AG09309 (cell line): ENCODE data around the gene KRTAP4-5.
"Not testable (repeated sequence)": the region's sequence is repeated elsewhere in the genome, so short reads cannot be mapped to it uniquely, and the experiment has no call there.

Experiments
- DNase-seq: peaks from one replicate; pipeline ENCODE4 v3.0.0-alpha.2; 2010; ENCODE audit warnings: low read depth
- H3K4me3 ChIP-seq: 2 replicates; pipeline ENCODE4 v1.5.1; 2011; ENCODE audit warnings: mild to moderate bottlenecking, low read depth, low read length, moderate library complexity; ENCODE audit not compliant: control insufficient read depth
- TF ChIP-seq, protein P1 (sequence below): IDR thresholded peaks from 2 replicates; pipeline ENCODE4 v1.5.1; 2011; ENCODE audit warnings: mild to moderate bottlenecking, low read depth, low read length, inconsistent platforms; ENCODE audit not compliant: insufficient read depth, control insufficient read depth; ENCODE audit errors: missing control alignments

KRTAP4-5 gene

DNA sequence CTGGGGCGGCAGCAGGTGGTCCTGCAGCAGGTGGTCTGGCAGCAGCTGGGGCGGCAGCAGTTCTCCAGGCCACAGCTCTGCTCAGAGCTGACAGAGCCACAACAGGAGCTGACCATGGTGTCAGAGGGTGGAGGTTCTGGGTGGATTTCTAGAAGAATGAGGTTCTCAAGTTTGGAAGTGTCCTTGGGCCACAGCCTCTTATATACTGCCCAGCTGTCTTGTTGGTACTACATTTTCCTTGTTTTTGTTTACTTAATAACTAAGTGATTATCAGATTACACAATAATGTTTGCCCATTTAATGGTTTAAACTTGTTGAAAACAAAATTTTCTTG, at the start of gene KRTAP4-5:
KRTAP4-5 (minus strand) TSS at position 174 of the 334 bp plus-strand sequence; CDS start at position 116, 58 bp downstream.
- no peak within 1 kb of the TSS for H3K4me3 ChIP-seq
- TF ChIP-seq, protein P1, sequence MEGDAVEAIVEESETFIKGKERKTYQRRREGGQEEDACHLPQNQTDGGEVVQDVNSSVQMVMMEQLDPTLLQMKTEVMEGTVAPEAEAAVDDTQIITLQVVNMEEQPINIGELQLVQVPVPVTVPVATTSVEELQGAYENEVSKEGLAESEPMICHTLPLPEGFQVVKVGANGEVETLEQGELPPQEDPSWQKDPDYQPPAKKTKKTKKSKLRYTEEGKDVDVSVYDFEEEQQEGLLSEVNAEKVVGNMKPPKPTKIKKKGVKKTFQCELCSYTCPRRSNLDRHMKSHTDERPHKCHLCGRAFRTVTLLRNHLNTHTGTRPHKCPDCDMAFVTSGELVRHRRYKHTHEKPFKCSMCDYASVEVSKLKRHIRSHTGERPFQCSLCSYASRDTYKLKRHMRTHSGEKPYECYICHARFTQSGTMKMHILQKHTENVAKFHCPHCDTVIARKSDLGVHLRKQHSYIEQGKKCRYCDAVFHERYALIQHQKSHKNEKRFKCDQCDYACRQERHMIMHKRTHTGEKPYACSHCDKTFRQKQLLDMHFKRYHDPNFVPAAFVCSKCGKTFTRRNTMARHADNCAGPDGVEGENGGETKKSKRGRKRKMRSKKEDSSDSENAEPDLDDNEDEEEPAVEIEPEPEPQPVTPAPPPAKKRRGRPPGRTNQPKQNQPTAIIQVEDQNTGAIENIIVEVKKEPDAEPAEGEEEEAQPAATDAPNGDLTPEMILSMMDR = no peak
- no peak for DNase-seq

DNA sequence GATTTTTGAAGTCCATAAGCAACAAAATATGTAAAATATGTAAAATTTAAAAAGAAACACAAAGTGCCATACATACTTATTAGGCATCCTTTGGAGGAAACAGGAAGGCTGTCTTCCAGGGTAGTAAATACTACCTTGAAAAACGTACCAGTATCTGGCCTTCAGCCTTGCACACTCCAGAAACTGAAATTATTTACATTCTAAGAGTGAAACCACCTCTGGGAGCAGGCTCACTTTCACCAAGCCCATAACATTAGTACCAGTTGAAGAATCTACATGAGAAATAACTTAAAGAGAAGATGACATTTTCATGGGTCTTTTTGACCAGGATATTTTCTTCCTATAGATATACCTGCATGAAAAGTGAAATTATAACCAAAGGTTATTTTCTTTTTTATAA, 46.4 kb upstream of the KRTAP4-5 start:
- no peak overlapping the region for H3K4me3 ChIP-seq
- TF ChIP-seq, protein P1 = no peak
- no peak for DNase-seq

DNA sequence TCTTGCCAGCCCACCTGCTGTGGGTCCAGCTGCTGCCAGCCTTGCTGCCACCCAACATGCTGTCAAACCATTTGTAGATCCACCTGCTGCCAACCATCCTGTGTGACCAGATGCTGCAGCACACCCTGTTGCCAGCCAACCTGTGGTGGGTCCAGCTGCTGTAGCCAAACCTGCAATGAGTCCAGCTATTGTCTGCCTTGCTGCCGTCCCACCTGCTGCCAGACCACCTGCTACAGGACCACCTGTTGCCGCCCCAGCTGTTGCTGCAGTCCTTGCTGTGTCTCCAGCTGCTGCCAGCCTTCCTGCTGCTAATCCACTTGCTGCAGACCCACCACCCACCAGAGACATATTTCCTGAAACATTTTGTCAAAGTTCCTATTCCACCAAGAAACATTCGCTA, 40.7 kb upstream of the KRTAP4-5 start:
- H3K4me3 ChIP-seq = no peak overlapping the region
- DNase-seq = no peak
- TF ChIP-seq, protein P1 = no peak

DNA sequence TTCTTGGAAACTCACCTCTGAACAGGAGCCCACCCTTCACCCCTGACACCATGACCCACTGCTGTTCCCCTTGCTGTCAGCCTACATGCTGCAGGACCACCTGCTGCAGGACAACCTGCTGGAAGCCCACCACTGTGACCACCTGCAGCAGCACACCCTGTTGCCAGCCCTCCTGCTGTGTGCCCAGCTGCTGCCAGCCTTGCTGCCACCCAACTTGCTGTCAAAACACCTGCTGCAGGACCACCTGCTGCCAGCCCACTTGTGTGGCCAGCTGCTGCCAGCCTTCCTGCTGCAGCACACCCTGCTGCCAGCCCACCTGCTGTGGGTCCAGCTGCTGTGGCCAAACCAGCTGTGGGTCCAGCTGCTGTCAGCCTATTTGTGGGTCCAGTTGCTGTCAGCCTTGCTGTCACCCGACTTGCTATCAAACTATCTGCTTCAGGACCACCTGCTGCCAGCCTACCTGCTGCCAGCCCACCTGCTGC, 40.3 kb upstream of the KRTAP4-5 start, which contains the start of gene KRTAP9-1:
KRTAP9-1 (plus strand) TSS at position 51 of the 482 bp plus-strand sequence; CDS start at position 51, 0 bp downstream.
- not testable (repeated sequence) for DNase-seq

DNA sequence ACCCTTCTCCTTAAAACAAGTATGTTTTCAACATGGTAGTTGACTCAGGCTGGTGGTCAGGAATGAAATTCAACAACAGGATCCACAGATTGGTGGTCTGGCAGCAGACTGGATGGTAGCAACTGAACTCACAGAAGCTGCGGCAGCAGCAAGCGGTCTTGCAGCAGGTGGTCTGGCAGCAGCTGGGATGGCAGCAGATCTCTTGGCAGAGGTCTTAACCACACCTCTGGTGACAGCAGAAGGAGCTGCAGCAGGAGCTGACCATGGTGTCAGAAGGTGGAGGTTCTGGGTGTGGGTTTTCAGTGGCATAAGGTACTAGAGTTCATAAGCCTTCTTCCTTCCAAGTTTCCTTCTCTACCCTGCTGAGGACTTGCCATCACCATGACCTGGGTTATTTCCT, 37.2 kb upstream of the KRTAP4-5 start:
- TF ChIP-seq, protein P1 = no peak
- no peak for DNase-seq
- no peak overlapping the region for H3K4me3 ChIP-seq

More for the DNA sequence above, 40.3 kb upstream of the KRTAP4-5 start, which contains the start of gene KRTAP9-1:
- not testable (repeated sequence) for H3K4me3 ChIP-seq

DNA sequence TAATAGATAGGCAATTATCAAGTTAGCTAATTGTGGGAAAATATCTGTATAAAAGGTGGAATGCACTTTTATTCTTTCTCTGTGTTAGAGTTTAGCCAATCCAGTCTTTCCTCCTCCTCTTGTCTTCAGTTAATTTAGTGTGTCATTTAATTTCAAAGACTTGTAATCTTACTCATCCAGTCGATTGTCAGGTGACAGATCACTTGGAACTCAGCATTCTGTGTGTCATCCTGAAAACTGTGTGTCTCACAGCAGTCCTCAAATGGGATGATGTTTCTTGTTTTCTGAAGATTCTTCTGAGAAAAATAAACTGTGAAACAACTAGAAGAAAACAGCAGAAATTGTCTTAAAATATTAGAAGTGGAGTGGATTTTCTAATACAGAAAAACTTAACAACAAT, 35.4 kb upstream of the KRTAP4-5 start:
- TF ChIP-seq, protein P1 = no peak
- DNase-seq = no peak
- no peak overlapping the region for H3K4me3 ChIP-seq

DNA sequence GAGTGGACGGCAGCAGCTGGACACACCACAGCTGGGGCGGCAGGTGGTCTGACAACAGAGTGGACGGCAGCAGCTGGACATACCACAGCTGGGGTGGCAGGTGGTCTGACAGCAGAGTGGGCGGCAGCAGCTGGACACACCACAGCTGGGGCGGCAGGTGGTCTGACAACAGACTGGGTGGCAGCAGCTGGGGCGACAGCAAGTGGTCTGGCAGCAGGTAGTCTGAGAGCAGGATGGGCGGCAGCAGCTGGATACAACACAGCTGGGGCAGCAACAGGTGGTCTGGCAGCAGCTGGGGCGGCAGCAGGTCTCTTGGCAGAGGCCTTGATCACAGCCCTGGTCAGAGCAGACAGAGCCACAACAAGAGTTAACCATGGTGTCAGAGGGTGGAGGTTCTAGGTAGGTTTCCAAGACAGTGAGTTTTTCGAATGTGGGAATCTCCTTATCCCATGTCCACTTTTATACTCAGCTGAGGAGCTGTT, 34.9 kb upstream of the KRTAP4-5 start, which contains the start of gene KRTAP4-1:
KRTAP4-1 (minus strand) TSS at position 432 of the 482 bp plus-strand sequence; CDS start at position 375, 57 bp downstream.
- no peak within 1 kb of the TSS for H3K4me3 ChIP-seq
- no peak for DNase-seq
- TF ChIP-seq, protein P1 = no peak
